Mucosa of descending colon (tissue), 3 donors: Measurements from ENCODE around the gene SSR4. TPM values are rescaled to one million over a fixed set of nuclear protein-coding genes. Genes with fewer than 3 reads are reported as not detected.
"Not testable (repeated sequence)": the region's sequence is repeated elsewhere in the genome, so short reads cannot be mapped to it uniquely, and the experiment has no call there.

ENCODE experiments used
- ATAC-seq: fragments of 200-7000 bp; cut with Tn5 transposase; one replicate; pipeline ENCODE4 v1.9.1; 2020; ENCODE audit warnings: mild to moderate bottlenecking, moderate library complexity
- DNase-seq, 3 donors: peaks; one replicate each; pipeline ENCODE4 v3.0.0-alpha.2; 2020
- H3K36me3 ChIP-seq: fragments of 200-600 bp; one replicate; pipeline ENCODE4 v1.8.0; 2021; ENCODE audit warnings: low read depth, mild to moderate bottlenecking
- H3K4me1 ChIP-seq: fragments of 200-600 bp; one replicate; pipeline ENCODE4 v1.8.0; 2021; ENCODE audit warnings: low read depth, mild to moderate bottlenecking
- H3K4me3 ChIP-seq: fragments of 200-600 bp; one replicate; pipeline ENCODE4 v1.8.0; 2021; ENCODE audit warnings: mild to moderate bottlenecking
- H3K9me3 ChIP-seq: fragments of 200-600 bp; one replicate; pipeline ENCODE4 v1.8.0; 2021; ENCODE audit warnings: mild to moderate bottlenecking
- CTCF ChIP-seq: fragments of 200-600 bp; IDR thresholded peaks from one replicate; pipeline ENCODE4 v1.8.0; 2022; ENCODE audit warnings: antibody characterized with exemption, mild to moderate bottlenecking
- intact Hi-C, 2 donors: fragments of 100-400 bp; cut with DNase I in 1 of 2; cut with micrococcal nuclease in 1 of 2; formaldehyde crosslinking; loops; one replicate each; pipeline versions ENCODE4 v1.11.0 to v1.11.1; 2022; cut with DNase I, micrococcal nuclease
- total RNA-seq, 3 donors: library from RNA; stranded (reverse); fragmentation: NEBNext Ultra II Directional in 2 of 3; extraction: Animal tissue kit (Norgen Biotek cat#: 25700) in 2 of 3; gene quantifications; one replicate each; pipeline versions ENCODE4 v1.2.1 to v1.2.4, GENCODE V29; 2021 to 2023
- donor health status: DM: no; HTN: no; CAD: no; lungs with moderate emphysema.
- donor health status: DM: no; HTN: no; CAD: no.
- donor health status: DM: no; HTN: yes; CAD: no.

SSR4 gene
- total RNA-seq, 3 donors from 2014 or later = 129 to 297 (median 174) TPM

- no peak for DNase-seq
- intact Hi-C loops = no loop called here
- Histone ChIP-seq H3K36me3 (no peaks in the 10 kb centered on the region), H3K4me1 (no peaks in the 10 kb centered on the region), H3K9me3 (no peaks in the 10 kb centered on the region), H3K4me3 (no peak overlapping the region)
- ATAC-seq = no peak
- TF ChIP-seq CTCF = no peak
These were observed 13.5 kb downstream of the SSR4 start for GRCh38 chrX:153807976-153808375.

GRCh38 chrX:153812220-153812619 lies 17.8 kb downstream of the SSR4 start:
- H3K9me3 ChIP-seq = no peaks in the 10 kb centered on the region
- no peaks in the 10 kb centered on the region for H3K4me1 ChIP-seq
- H3K4me3 ChIP-seq = no peak overlapping the region
- no peaks in the 10 kb centered on the region for H3K36me3 ChIP-seq
- intact Hi-C loops = no loop called here
- ATAC-seq (no peak), DNase-seq (no peak)
- no peak for TF ChIP-seq CTCF

DNA sequence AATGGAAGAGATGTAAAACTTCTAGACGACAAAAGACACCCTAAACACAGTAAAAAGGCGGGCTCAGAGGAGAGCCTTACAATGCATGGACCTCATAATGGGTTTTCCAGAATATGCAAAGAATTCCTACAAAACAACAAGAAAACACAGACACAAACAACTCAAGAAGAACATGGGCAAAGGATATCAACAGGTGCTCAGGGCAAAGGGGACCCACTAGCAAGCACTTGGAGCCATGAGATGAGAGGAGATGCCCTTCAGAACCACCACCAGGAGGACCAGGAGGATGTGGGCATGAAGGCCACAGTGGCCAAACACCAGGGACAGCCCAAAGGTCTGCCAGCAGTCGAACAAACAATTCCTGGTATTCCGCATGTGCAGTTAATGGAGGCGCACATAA lies 18.7 kb downstream of the SSR4 start:
- intact Hi-C loops = no loop called here
- no peaks in the 10 kb centered on the region for H3K4me1 ChIP-seq
- no peak overlapping the region for H3K4me3 ChIP-seq
- TF ChIP-seq CTCF = no peak
- no peaks in the 10 kb centered on the region for H3K9me3 ChIP-seq
- DNase-seq = no peak
- ATAC-seq = no peak
- H3K36me3 ChIP-seq = no peaks in the 10 kb centered on the region

DNA sequence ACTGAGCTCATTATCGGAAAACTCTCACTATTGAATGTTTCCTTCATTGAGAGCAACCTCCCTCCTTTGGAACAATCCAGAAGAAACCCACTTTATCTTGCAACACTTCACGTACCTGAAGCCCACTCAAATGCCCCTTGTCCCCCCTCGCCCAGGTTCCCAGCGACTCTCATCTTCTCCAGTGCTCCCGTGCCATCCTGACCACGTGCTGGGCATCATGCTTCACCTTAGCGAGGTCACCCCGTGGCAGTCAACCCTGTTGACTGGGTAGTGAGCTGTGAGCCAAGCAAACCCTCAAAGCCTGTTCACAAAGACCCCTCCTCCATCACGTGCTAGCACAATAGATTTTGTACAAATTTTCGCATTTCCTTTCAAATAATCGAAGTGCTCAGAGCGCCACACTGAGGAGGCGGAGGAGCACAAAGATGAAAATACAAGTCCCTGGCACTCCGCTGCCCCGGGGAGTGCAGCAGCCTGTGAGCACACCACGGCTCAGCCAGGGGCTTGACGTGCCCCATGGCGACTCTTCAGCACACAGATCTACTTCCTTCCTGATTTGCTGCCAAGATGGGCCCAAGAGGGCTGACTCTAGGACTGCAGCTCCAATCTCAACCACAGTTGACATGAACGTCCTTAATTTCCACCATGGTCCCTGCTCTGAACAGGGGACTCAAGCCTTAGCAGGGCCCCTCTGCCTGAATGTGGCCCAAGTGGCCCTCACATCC lies 20.3 kb downstream of the SSR4 start:
- no peak overlapping the region for H3K4me3 ChIP-seq
- intact Hi-C loops = no loop called here
- no peaks in the 10 kb centered on the region for H3K9me3 ChIP-seq
- TF ChIP-seq CTCF = no peak
- ATAC-seq = no peak
- DNase-seq = no peak
- no peaks in the 10 kb centered on the region for H3K4me1 ChIP-seq
- no peaks in the 10 kb centered on the region for H3K36me3 ChIP-seq

- H3K36me3 ChIP-seq = no peaks in the 10 kb centered on the region
- ATAC-seq (no peak), DNase-seq (peak in 1 of 3 donors; percentile 45)
- no peak for TF ChIP-seq CTCF
- H3K4me3 ChIP-seq = no peak overlapping the region
- no peaks in the 10 kb centered on the region for H3K9me3 ChIP-seq
- no peaks in the 10 kb centered on the region for H3K4me1 ChIP-seq
- intact Hi-C loops = no loop called here
These were observed 22.6 kb downstream of the SSR4 start for GRCh38 chrX:153816831-153817690.

DNA sequence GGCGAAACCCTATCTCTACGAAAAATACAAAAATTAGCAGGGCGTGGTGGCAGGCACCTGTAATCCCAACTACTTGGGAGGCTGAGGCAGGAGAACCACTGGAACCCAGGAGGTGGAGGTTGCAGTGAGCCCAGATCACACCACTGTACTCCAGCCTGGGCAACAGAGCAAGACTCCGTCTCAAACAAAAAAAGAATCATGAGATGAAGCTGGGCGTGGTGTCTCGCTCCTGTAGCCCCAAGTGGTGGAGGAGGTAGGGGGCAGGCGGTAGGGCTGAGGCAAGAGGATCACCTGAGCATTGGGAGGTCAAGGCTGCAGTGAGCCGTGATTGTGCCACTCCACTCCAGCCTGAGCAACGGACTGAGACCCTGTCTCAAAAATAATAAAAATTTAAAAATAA lies 23.6 kb downstream of the SSR4 start:
- intact Hi-C loops = not testable (repeated sequence)

More for the DNA sequence above, 23.6 kb downstream of the SSR4 start:
- H3K36me3 ChIP-seq, H3K4me3 ChIP-seq, DNase-seq, H3K9me3 ChIP-seq, ATAC-seq, H3K4me1 ChIP-seq: not testable (repeated sequence)
